ENCODE results near the gene CNOT6.
"Not testable (repeated sequence)": the region's sequence is repeated elsewhere in the genome, so short reads cannot be mapped to it uniquely, and the experiment has no call there.

CNOT6 gene

GRCh38 chr5:180522330-180522729 lies 28.2 kb downstream of the CNOT6 start:
- no peak for DNase-seq

- DNase-seq: no peak
Observed at GRCh38 chr5:180523629-180524466, 29.7 kb downstream of the CNOT6 start.

DNA sequence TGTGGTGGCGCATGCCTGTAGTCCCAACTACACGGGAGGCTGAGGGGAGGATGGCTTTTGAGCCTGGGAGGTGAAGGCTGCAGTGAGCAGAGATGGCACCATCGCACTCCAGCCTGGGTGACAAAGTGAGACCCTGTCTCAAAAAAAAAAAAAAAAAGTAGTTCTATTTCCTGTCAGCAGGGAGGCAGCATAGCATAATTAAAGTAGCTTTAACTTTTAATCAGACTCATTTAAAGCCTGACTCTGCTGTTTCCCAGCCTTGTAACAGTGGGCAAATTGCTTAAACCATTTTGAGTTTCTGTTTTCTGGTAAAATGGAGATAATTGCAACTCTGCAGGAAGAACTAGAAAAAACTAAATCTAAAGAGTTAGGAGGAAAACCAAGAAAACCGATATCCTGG lies 31.2 kb downstream of the CNOT6 start:
- no peak for DNase-seq

GRCh38 chr5:180526269-180526668 lies 32.1 kb downstream of the CNOT6 start:
- no peak for DNase-seq

GRCh38 chr5:180527659-180528058 lies 33.5 kb downstream of the CNOT6 start:
- DNase-seq: no peak

- not testable (repeated sequence) for DNase-seq
Observed at GRCh38 chr5:180531036-180531585, 36.9 kb downstream of the CNOT6 start.

DNA sequence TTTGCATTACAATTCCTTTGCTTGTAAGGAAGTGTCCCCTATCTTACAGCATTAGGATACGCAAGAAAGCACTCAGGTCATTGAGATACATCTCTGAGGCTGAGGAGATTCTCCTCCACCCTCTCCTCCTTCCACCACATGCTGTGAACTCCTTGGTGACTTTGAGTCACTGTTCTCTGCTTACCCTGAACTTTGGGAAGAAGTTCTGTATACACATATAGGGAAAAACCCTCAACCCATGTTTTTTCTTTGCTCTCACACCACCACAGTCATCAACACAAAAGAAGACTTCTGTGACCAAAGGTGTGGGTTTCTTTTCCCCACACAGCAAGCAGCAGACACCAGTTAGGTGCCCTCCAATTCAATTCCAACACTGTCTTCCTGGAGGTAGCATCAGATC lies 38.1 kb downstream of the CNOT6 start:
- no peak for DNase-seq

- DNase-seq: no peak
Observed at GRCh38 chr5:180533845-180534244, 39.7 kb downstream of the CNOT6 start.

DNA sequence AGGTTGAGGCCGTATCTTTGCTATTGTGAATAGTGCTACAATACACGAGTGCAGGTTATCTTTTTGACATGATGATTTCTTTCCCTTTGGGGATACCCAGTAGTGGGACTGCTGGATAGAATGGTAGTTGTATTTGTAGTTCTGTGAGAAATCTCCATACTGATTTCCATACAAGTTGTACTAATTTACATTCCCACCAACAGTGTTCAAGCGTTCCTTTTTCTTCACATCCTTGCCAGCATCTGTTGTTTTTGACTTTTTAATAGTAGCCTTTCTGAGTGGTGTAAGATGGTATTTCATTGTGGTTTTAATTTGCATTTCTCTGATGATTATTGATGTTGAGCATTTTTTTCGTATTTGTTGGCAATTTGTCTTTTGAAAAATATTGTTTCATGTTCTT lies 41.4 kb downstream of the CNOT6 start:
- no peak for DNase-seq

DNA sequence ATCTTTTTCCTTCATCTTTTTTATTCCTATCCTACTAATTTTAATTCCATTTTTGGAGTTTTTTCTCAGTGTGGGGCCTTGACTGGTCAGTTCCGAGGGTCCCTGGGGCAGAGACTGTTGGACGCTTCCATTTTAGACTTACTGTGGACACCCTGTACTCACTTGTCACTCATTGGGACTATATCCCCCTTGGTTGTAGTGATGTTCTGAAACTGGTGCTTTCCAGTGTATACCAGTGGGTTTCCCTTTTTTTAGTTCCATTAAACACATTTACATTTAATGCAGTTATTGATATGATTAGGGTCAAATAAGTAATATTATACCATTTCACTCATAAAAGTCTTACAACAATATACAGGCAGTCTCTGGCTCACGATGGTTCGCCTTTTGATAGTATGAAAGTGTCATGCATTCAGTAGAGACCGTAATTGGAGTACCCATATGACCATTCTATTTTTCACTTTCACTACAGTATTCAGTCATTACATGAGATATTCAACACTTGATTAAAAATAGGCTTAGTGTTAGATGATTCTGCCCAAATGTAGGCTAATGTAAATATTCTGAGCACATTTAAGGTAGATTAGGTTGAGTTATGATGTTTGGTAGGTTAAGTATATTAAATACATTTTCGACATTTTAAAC lies 46.0 kb downstream of the CNOT6 start:
- no peak for DNase-seq

DNA sequence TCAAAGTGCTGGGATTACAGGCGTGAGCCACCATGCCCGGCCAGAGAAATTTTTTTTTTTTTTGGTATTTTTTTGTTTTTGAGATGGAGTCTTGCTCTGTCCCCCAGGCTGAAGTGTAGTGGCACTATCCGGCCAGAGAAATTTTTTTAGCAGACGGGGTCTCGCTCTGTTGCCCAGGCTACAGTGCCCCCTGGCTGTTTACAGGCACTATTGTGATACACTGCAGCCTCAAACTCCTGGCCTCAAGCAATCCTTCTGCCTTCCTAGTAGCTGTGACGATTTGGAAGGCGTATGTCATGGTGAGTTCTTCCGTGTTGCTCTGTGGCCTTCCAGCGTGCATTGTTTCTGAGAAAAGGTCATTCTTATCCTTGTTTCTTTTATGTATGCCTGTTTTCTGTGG lies 47.5 kb downstream of the CNOT6 start:
- DNase-seq: no peak

GRCh38 chr5:180545248-180545647 lies 51.1 kb downstream of the CNOT6 start:
- DNase-seq: no peak

GRCh38 chr5:180548563-180548962 lies 54.4 kb downstream of the CNOT6 start:
- no peak for DNase-seq

DNA sequence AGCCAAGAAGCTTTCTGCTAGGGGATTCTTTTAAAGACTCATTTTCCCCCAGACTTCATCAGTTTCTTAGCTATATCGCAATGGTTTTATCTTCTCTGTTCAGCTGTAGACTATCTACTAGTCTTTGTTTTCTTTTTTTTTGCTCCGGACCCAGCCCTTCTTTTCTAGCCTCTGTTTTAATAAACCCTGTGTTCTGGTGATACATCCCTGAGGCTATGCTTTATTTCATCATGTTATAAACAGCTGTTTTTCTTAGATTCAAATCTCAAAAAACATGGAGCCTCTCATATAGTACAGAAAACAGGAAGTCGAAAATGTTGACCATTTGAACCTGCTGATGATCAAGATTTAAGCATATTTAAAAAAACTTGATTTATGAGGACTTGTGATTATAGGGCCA lies 59.4 kb downstream of the CNOT6 start:
- no peak for DNase-seq

DNA sequence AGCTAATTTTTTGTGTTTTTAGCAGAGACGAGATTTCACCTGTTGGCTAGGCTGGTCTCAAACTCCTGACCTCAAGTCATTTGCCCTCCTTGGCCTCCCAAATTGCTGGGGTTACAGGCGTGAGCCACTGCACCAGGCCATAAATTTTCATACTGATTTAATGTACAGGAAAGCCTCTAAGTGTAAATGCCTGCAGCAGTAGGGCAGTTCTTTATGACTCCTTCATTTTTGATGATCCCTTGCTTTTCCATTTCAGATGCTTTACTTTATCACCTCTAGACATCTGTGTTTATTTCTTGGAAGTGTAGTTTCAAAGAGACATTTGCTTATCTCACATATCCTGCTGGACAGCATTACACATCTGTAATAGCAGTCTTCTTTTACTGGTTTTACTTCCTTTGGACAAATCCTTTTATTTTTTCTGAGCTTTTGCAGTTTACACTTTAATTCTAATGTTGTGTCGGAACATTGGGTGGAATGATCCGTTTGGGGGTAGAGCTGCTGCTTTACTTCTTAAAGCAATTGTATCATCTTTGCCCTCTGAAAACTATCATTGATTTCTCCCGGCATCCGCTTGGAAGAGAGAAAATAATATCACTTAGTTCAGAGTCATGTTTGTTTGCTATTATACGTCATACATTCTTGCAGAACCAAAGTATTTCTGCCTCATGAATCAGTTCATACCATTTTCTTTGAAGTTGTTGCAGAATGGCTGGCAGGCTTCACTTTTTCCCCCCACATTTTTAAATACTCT lies 61.2 kb downstream of the CNOT6 start:
- no peak for DNase-seq

DNA sequence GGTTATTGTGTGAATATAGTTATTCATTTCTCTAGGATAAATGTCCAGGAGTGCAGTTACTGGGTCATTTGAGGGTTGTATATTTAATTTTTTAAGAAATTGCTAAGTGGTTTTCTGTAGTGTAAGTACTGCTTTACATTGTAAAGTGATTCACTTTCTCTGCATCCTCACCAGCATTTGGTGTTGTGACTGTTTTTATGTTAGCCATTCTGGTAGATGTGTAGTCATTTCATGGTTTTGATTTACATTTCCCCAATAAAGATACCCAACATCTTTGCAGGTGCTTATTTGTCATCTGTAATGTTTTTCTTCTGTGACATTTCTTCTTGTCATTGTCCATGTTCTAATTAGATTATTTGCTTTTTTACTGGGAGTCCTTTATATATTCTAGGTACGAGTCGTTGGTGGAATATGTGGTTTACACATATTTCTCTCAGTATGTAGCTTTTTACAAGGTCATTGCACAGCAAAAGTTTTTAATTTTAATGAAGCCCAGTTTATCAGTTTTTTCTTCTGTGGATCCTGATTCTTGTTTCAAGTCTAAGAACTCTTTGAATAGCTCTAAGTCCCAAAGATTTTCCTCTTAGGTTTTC lies 63.1 kb downstream of the CNOT6 start:
- no peak for DNase-seq

GRCh38 chr5:180558232-180558631 lies 64.1 kb downstream of the CNOT6 start:
- no peak for DNase-seq

- no peak for DNase-seq
Observed at GRCh38 chr5:180563994-180564393, 69.8 kb downstream of the CNOT6 start.

GRCh38 chr5:180568914-180569313 lies 74.7 kb downstream of the CNOT6 start:
- no peak for DNase-seq

DNA sequence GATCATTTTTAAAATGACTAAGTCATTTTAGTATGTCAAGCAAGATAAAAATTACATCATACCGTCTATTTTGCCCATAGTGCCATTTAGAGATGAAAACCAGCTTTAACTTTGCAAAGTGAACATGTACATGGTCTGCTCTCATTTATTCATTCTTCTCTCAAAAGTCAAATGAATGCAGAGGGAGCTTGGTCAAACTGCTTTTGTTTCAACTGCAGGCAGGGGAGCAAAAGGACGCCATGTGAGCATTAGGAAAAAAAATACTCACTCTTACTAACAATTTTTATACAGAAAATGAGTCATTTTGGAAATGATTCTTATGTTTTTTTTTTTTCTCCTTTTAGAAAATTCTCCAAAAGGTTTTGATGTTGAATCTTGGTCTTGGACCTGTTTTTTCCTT lies 81.4 kb downstream of the CNOT6 start:
- DNase-seq: no peak

GRCh38 chr5:180580681-180581080 lies 86.5 kb downstream of the CNOT6 start:
- no peak for DNase-seq

- no peak for DNase-seq
Observed at GRCh38 chr5:180583738-180584137, 89.6 kb downstream of the CNOT6 start.

GRCh38 chr5:180586204-180586603 lies 92.0 kb downstream of the CNOT6 start:
- no peak for DNase-seq
